GM12878 (cell line): Measurements from ENCODE around the gene NCKAP5L.
"Not testable (repeated sequence)": the region's sequence is repeated elsewhere in the genome, so short reads cannot be mapped to it uniquely, and the experiment has no call there.

Experiments used
- CBX5 ChIP-seq: sonication (generic); IDR thresholded peaks from 2 replicates; pipeline ENCODE4 v1.6.1; 2016; ENCODE audit warnings: low read depth, moderate library complexity, mild to moderate bottlenecking, inconsistent platforms
- CHD2 ChIP-seq: IDR thresholded peaks from 2 replicates; pipeline ENCODE4 v1.6.1; 2011; ENCODE audit warnings: low read depth, low read length, improper control_type of control experiment, borderline replicate concordance
- EP300 ChIP-seq, 2 experiments: fragments of 150-350 bp in 1 of 2; IDR thresholded peaks; 2 replicates each; pipeline ENCODE4 v1.6.1; 2011 to 2012; ENCODE audit warnings: low read depth in 2 of 2, low read length in 2 of 2, borderline replicate concordance in 1 of 2, improper control_type of control experiment in 1 of 2, inconsistent platforms in 1 of 2; ENCODE audit not compliant: control insufficient read depth in 1 of 2
- EZH2 ChIP-seq: IDR thresholded peaks from 2 replicates; pipeline ENCODE4 v1.6.1; 2012; ENCODE audit warnings: low read depth, mild to moderate bottlenecking, control low read depth, inconsistent platforms, low read length, borderline replicate concordance; ENCODE audit not compliant: control insufficient read depth
- FOXM1 ChIP-seq: IDR thresholded peaks from 2 replicates; pipeline ENCODE4 v1.6.1; 2012; ENCODE audit warnings: low read depth, mild to moderate bottlenecking, inconsistent platforms, low read length, moderate library complexity
- HDAC6 ChIP-seq: fragments of 200-600 bp; sonication (generic); IDR thresholded peaks from one replicate; pipeline ENCODE4 v1.8.0; 2017; ENCODE audit warnings: antibody characterized with exemption; ENCODE audit not compliant: unreplicated experiment
- NFXL1 ChIP-seq: fragments of 450-650 bp; IDR thresholded peaks from 2 replicates; pipeline ENCODE4 v1.6.1; 2017; ENCODE audit warnings: antibody characterized with exemption, mild to moderate bottlenecking, borderline replicate concordance
- PAX8 ChIP-seq: fragments of 450-650 bp; IDR thresholded peaks from 2 replicates; pipeline ENCODE4 v1.6.1; 2017; ENCODE audit warnings: mild to moderate bottlenecking, moderate library complexity
- RAD21 ChIP-seq: IDR thresholded peaks from 2 replicates; pipeline ENCODE4 v1.6.1; 2011; ENCODE audit warnings: mild to moderate bottlenecking, low read depth, low read length, moderate library complexity; ENCODE audit not compliant: insufficient read depth
- SRF ChIP-seq, 2 experiments: IDR thresholded peaks; 2 replicates each; pipeline ENCODE4 v1.6.1; 2011; ENCODE audit warnings: low read depth in 2 of 2, low read length in 2 of 2, mild to moderate bottlenecking in 1 of 2, moderate library complexity in 1 of 2
- ZZZ3 ChIP-seq: IDR thresholded peaks from 2 replicates; pipeline ENCODE4 v1.6.1; 2011; ENCODE audit warnings: low read depth; ENCODE audit not compliant: control insufficient read depth, insufficient read length
- TF ChIP-seq, protein P1 (sequence below), 3 experiments: IDR thresholded peaks in 2 of 3; conservative IDR thresholded peaks in 1 of 3; 2 replicates each; pipeline ENCODE4 v1.5.1; 2011; ENCODE audit warnings: low read depth in 3 of 3, low read length in 3 of 3, mild to moderate bottlenecking in 3 of 3, control low read depth in 2 of 3, moderate library complexity in 2 of 3, inconsistent platforms in 1 of 3, mixed read lengths in 1 of 3; ENCODE audit not compliant: control insufficient read depth in 2 of 3, insufficient read depth in 1 of 3; ENCODE audit errors: extremely low read depth in 1 of 3
- TF ChIP-seq, protein P2 (sequence below): IDR thresholded peaks from 2 replicates; pipeline ENCODE4 v1.6.1; 2011; ENCODE audit warnings: borderline replicate concordance, low read depth, mild to moderate bottlenecking, moderate library complexity, low read length; ENCODE audit not compliant: insufficient read depth, poor library complexity, severe bottlenecking

DNA sequence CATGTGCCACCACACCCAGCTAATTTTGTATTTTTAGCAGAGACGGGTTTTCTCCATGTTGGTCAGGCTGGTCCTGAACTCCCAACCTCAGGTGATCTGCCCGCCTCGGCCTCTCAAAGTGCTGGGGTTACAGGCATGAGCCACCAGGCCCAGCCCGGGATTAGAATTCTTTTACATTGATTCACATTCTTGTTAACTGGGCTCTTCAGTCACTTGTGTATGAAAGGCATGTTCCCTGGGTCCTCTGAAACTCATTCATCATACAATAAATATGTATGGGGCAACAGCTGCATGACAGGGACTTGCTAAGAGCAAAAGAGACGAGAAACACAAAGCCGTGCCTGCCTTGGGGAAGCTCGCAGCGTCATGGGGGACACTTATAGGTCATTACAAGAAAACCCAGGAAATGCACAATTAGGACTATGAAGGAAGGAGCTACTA is 43.6 kb upstream of the NCKAP5L start:
- TF ChIP-seq, protein P1, sequence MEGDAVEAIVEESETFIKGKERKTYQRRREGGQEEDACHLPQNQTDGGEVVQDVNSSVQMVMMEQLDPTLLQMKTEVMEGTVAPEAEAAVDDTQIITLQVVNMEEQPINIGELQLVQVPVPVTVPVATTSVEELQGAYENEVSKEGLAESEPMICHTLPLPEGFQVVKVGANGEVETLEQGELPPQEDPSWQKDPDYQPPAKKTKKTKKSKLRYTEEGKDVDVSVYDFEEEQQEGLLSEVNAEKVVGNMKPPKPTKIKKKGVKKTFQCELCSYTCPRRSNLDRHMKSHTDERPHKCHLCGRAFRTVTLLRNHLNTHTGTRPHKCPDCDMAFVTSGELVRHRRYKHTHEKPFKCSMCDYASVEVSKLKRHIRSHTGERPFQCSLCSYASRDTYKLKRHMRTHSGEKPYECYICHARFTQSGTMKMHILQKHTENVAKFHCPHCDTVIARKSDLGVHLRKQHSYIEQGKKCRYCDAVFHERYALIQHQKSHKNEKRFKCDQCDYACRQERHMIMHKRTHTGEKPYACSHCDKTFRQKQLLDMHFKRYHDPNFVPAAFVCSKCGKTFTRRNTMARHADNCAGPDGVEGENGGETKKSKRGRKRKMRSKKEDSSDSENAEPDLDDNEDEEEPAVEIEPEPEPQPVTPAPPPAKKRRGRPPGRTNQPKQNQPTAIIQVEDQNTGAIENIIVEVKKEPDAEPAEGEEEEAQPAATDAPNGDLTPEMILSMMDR (IDR thresholded peaks at IDR 0.05 in 2 of 3, conservative IDR thresholded peaks at IDR 0.05 in 1 of 3; ENCODE audit: control insufficient read depth in 2 of 3, extremely low read depth in 1 of 3, insufficient read depth in 1 of 3, low read depth in 3 of 3, low read length in 3 of 3): not testable (repeated sequence)
- TF ChIP-seq SRF (IDR thresholded peaks at IDR 0.05; ENCODE audit: low read depth in 2 of 2, low read length in 2 of 2); HDAC6; EZH2; CHD2; PAX8; RAD21; FOXM1; CBX5; ZZZ3; NFXL1; EP300 (IDR thresholded peaks at IDR 0.05; ENCODE audit: borderline replicate concordance in 1 of 2, control insufficient read depth in 1 of 2, low read depth in 2 of 2, low read length in 2 of 2): not testable (repeated sequence)
- TF ChIP-seq, protein P2, sequence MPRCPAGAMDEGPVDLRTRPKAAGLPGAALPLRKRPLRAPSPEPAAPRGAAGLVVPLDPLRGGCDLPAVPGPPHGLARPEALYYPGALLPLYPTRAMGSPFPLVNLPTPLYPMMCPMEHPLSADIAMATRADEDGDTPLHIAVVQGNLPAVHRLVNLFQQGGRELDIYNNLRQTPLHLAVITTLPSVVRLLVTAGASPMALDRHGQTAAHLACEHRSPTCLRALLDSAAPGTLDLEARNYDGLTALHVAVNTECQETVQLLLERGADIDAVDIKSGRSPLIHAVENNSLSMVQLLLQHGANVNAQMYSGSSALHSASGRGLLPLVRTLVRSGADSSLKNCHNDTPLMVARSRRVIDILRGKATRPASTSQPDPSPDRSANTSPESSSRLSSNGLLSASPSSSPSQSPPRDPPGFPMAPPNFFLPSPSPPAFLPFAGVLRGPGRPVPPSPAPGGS: not testable (repeated sequence)
